Stomach (tissue), 4 donors: ENCODE data around the gene TMEM190.

Experiments used
- EP300 ChIP-seq: sonication (generic); formaldehyde crosslinking; IDR thresholded peaks from one replicate; pipeline ENCODE4 v1.6.1; 2017; ENCODE audit warnings: antibody characterized with exemption
- POLR2A ChIP-seq, 4 donors: fragments of 450-650 bp; IDR thresholded peaks; one replicate each; pipeline ENCODE4 v1.6.1; 2016; ENCODE audit warnings: antibody characterized with exemption in 4 of 4, control low read depth in 2 of 4, mild to moderate bottlenecking in 1 of 4, moderate library complexity in 1 of 4
- TF ChIP-seq, protein P1 (sequence below), 7 experiments: fragments of 450-650 bp in 4 of 7; fragments of 200-600 bp in 3 of 7; sonication (generic) in 3 of 7; IDR thresholded peaks; one replicate each; pipeline ENCODE4 v1.5.1; 2016 to 2019; ENCODE audit warnings: antibody characterized with exemption in 7 of 7, control low read depth in 2 of 7, mild to moderate bottlenecking in 1 of 7

DNA sequence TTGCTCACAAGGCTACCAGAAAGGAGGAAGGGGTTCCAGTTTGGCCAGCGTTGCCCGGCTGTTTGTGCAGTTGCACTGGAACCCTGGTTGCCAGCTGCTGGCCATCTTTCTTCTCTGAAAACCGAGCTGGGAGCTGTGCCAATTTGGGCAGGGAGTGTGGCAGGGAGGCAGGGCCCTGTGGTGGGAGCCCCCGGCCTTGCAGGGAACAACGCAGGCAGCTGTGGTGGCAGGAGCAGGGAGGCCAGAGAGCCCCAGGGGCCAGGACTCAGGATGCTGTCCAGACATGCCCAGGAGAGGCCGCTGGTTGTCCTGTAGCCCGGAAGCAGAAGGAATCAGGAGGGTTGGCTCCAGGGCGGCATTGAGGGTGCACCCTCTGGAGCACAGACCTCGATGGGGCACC lies 32.2 kb upstream of the TMEM190 start:
- TF ChIP-seq, protein P1, sequence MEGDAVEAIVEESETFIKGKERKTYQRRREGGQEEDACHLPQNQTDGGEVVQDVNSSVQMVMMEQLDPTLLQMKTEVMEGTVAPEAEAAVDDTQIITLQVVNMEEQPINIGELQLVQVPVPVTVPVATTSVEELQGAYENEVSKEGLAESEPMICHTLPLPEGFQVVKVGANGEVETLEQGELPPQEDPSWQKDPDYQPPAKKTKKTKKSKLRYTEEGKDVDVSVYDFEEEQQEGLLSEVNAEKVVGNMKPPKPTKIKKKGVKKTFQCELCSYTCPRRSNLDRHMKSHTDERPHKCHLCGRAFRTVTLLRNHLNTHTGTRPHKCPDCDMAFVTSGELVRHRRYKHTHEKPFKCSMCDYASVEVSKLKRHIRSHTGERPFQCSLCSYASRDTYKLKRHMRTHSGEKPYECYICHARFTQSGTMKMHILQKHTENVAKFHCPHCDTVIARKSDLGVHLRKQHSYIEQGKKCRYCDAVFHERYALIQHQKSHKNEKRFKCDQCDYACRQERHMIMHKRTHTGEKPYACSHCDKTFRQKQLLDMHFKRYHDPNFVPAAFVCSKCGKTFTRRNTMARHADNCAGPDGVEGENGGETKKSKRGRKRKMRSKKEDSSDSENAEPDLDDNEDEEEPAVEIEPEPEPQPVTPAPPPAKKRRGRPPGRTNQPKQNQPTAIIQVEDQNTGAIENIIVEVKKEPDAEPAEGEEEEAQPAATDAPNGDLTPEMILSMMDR (IDR thresholded peaks at IDR 0.05): no peak
- TF ChIP-seq POLR2A (IDR thresholded peaks at IDR 0.05) (no peak), EP300 (no peak)
